Psoas muscle (tissue), 8 donors: ENCODE data around the gene RPS6KC1. TPM values are rescaled to one million over a fixed set of nuclear protein-coding genes. Genes with fewer than 3 reads are reported as not detected.

Source experiments
- ATAC-seq, 4 donors: fragments of 200-7000 bp; cut with Tn5 transposase; one replicate each; pipeline ENCODE4 v1.9.1; 2020; ENCODE audit warnings: moderate library complexity in 3 of 4, mild to moderate bottlenecking in 2 of 4
- DNase-seq, 2 donors: peaks; one replicate each; pipeline ENCODE4 v3.0.0-alpha.2; 2020
- H3K27ac ChIP-seq: fragments of 200-600 bp; one replicate; pipeline ENCODE4 v1.8.0; 2022
- H3K27me3 ChIP-seq, 3 donors: fragments of 200-600 bp in 1 of 3; one replicate each; pipeline versions ENCODE4 v1.6.1 to v1.8.0; 2013 to 2022; ENCODE audit warnings: low read length in 2 of 3, mild to moderate bottlenecking in 2 of 3, moderate library complexity in 1 of 3; ENCODE audit not compliant: insufficient read depth in 3 of 3
- H3K36me3 ChIP-seq, 2 donors: fragments of 200-600 bp in 1 of 2; one replicate each; pipeline versions ENCODE4 v1.6.1 to v1.8.0; 2013 to 2022; ENCODE audit warnings: low read depth in 1 of 2, mild to moderate bottlenecking in 1 of 2, moderate library complexity in 1 of 2; ENCODE audit not compliant: insufficient read depth in 1 of 2
- H3K4me1 ChIP-seq: fragments of 200-600 bp; one replicate; pipeline ENCODE4 v1.8.0; 2022
- H3K4me3 ChIP-seq: fragments of 200-600 bp; one replicate; pipeline ENCODE4 v1.8.0; 2022; ENCODE audit warnings: mild to moderate bottlenecking
- H3K9me3 ChIP-seq: fragments of 200-600 bp; one replicate; pipeline ENCODE4 v1.8.0; 2022
- CTCF ChIP-seq: fragments of 200-600 bp; IDR thresholded peaks from one replicate; pipeline ENCODE4 v1.8.0; 2022; ENCODE audit warnings: antibody characterized with exemption
- WGBS, 3 donors: extraction: QIAGEN DNeasy Blood & Tissue Kit; methylation state at CpG; one replicate each; pipeline versions ENCODE4 v1.1.6 to v1.1.7; 2013; 5-methylcytosine and 5-hydroxymethylcytosine counted together
- intact Hi-C, 2 donors: fragments of 100-400 bp; cut with DNase I; formaldehyde crosslinking; loops; one replicate each; pipeline versions ENCODE4 v1.11.0 to v1.14.2; 2022
- polyA plus RNA-seq, 3 donors: library from polyadenylated mRNA; stranded (reverse); fragments of 200-250 nt; gene quantifications; one replicate each; pipeline ENCODE4 v1.2.3, GENCODE V29; 2013
- total RNA-seq, 4 donors: library from RNA; stranded (reverse); fragmentation: NEBNext Ultra II Directional in 2 of 4; extraction: Animal tissue kit (Norgen Biotek cat#: 25700) in 2 of 4; gene quantifications; one replicate each; pipeline versions ENCODE4 v1.2.1 to v1.2.4, GENCODE V29; 2021 to 2023
- donor health status: healthy with polysubstance abuse.
- donor health status: DM: no; HTN: no; CAD: no; lungs with moderate emphysema.
- donor health status: Bipolar disorder and iron deficiency.
- donor health status: healthy.
- donor health status: DM: yes; HTN: yes; CAD: no.
- donor health status: DM: no; HTN: no; CAD: no.
- donor health status: DM: no; HTN: no; CAD: no.
- donor health status: DM: yes; HTN: yes; CAD: no.

RPS6KC1 gene
- total and polyA plus RNA-seq, 7 donors: 8.0 to 19.8 (median 14.0) TPM

- Histone ChIP-seq H3K4me1 (peaks cover 3% of the 10 kb centered on the region), H3K36me3 (no peaks in the 10 kb centered on the region), H3K27me3 (no peaks in the 10 kb centered on the region), H3K4me3 (no peak overlapping the region), H3K27ac (no peak overlapping the region), H3K9me3 (peaks cover 6% of the 10 kb centered on the region)
- intact Hi-C loops: no loop called here
- 91 to 100% (median 92%) methylated on average over 1 of the region's 1 CpG for WGBS, 3 donors
- DNase-seq: no peak
- TF ChIP-seq CTCF: no peak
- no peak for ATAC-seq
These were observed 10.2 kb downstream of the RPS6KC1 start for GRCh38 chr1:213061263-213061662.

DNA sequence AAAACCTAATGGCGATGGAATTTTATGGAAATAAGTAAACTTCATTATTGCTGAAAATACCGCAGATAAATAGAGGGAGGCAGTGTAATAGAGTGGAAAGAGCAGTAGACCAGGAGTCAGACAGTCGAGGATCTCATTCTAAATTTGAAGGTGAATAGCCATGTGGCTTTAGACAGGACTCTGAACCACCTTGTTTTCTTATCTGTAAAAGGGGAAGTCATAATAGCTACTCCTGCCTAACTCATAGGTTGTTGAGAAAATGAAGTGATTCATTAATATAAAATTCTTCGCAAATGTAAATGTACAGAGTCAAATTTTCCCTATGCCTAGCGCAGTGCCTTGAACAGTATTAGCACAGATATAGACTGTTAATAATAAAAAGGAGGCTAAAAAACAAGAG lies 14.8 kb downstream of the RPS6KC1 start:
- no peaks in the 10 kb centered on the region for H3K36me3 ChIP-seq
- H3K4me1 ChIP-seq: peaks cover 3% of the 10 kb centered on the region
- no peak for ATAC-seq
- H3K4me3 ChIP-seq: no peak overlapping the region
- intact Hi-C loops: no loop called here
- no peaks in the 10 kb centered on the region for H3K27me3 ChIP-seq
- no peak for DNase-seq
- no peak for TF ChIP-seq CTCF
- no peak overlapping the region for H3K27ac ChIP-seq
- H3K9me3 ChIP-seq: no peaks in the 10 kb centered on the region
- 96 to 98% (median 96%) methylated on average over 5 of the region's 5 CpGs for WGBS, 3 donors

GRCh38 chr1:213066363-213066762 lies 15.3 kb downstream of the RPS6KC1 start:
- ATAC-seq: no peak
- Histone ChIP-seq H3K27me3 (no peaks in the 10 kb centered on the region), H3K9me3 (no peaks in the 10 kb centered on the region), H3K4me1 (peaks cover 3% of the 10 kb centered on the region), H3K4me3 (no peak overlapping the region), H3K27ac (no peak overlapping the region), H3K36me3 (no peaks in the 10 kb centered on the region)
- 73 to 81% (median 76%) methylated on average over 2 of the region's 2 CpGs for WGBS, 3 donors
- no peak for TF ChIP-seq CTCF
- no peak for DNase-seq
- intact Hi-C loops: no loop called here

- intact Hi-C loops: no loop called here
- Histone ChIP-seq H3K27ac (no peak overlapping the region), H3K9me3 (no peaks in the 10 kb centered on the region), H3K27me3 (no peaks in the 10 kb centered on the region), H3K36me3 (no peaks in the 10 kb centered on the region), H3K4me3 (no peak overlapping the region), H3K4me1 (peaks cover 3% of the 10 kb centered on the region)
- DNase-seq (no peak), ATAC-seq (no peak)
- no peak for TF ChIP-seq CTCF
- 76 to 94% (median 79%) methylated on average over 1 of the region's 1 CpG for WGBS, 3 donors
These were observed 16.3 kb downstream of the RPS6KC1 start for GRCh38 chr1:213067352-213067751.

DNA sequence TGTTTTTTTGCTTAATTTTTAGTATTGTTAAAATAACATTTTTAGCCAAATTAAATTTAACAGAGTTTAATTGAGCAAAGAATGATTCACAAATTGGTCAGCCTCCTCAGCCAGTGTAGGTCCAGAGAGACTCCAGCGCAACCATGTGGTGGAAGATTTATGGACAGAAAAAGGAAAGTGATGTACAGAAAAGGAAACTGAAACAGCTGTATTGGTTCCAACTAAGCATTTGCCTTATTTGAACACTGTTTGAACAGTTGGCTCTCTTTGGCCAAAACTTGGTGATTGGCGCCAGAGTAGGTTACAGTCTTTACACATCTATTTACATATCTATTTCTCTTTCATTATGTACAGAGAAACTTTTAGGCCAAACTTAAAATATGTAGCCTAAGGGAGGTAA lies 19.4 kb downstream of the RPS6KC1 start:
- Histone ChIP-seq H3K4me1 (no peaks in the 10 kb centered on the region), H3K9me3 (no peaks in the 10 kb centered on the region), H3K27me3 (no peaks in the 10 kb centered on the region), H3K4me3 (no peak overlapping the region), H3K36me3 (peaks cover 0 to 5% of the 10 kb centered on the region in 2 donors), H3K27ac (no peak overlapping the region)
- DNase-seq: no peak
- intact Hi-C loops: no loop called here
- ATAC-seq: no peak
- WGBS, 3 donors: 72 to 76% (median 75%) methylated on average over 2 of the region's 2 CpGs
- no peak for TF ChIP-seq CTCF
